SU-DHL-6 (cell line): Measurements from ENCODE around the gene FADS3.

Experiments
- H2AFZ ChIP-seq: fragments of 200-600 bp; sonication (generic); 2 replicates; pipeline ENCODE4 v1.6.1; 2014; ENCODE audit warnings: low read depth, mild to moderate bottlenecking, moderate library complexity, mixed read lengths, antibody characterized with exemption, low read length; ENCODE audit not compliant: severe bottlenecking
- H3F3A ChIP-seq: fragments of 200-600 bp; shearing (Covaris generic); 2 replicates; pipeline ENCODE4 v1.6.0; 2016; ENCODE audit warnings: antibody characterized with exemption, mild to moderate bottlenecking; ENCODE audit not compliant: insufficient read depth
- H3K27ac ChIP-seq: fragments of 200-600 bp; sonication (generic); 2 replicates; pipeline ENCODE4 v1.5.1; 2016; ENCODE audit warnings: low read depth, mild to moderate bottlenecking, low read length, moderate library complexity, mixed read lengths
- H3K27me3 ChIP-seq: fragments of 200-600 bp; sonication (generic), shearing (Covaris generic); 2 replicates; pipeline ENCODE4 v1.6.0; 2014; ENCODE audit warnings: mild to moderate bottlenecking, low read length
- H3K36me3 ChIP-seq: fragments of 200-600 bp; sonication (generic); 2 replicates; pipeline ENCODE4 v1.6.1; 2014; ENCODE audit warnings: mild to moderate bottlenecking, low read length, mixed read lengths
- H3K4me2 ChIP-seq: fragments of 300-600, 200-600 bp; shearing (Covaris generic), sonication (generic); 2 replicates; pipeline ENCODE4 v1.6.0; 2014; ENCODE audit warnings: low read length, low read depth, mild to moderate bottlenecking; ENCODE audit not compliant: poor library complexity, severe bottlenecking
- H3K4me3 ChIP-seq: fragments of 200-600 bp; sonication (generic); 2 replicates; pipeline ENCODE4 v1.5.1; 2014; ENCODE audit warnings: antibody characterized with exemption, low read length, mild to moderate bottlenecking, mixed read lengths; ENCODE audit not compliant: insufficient read depth, poor library complexity, severe bottlenecking
- H3K79me2 ChIP-seq: fragments of 200-600 bp; sonication (generic); 2 replicates; pipeline ENCODE4 v1.6.1; 2014; ENCODE audit warnings: mild to moderate bottlenecking, low read length, moderate library complexity; ENCODE audit not compliant: insufficient read depth
- H3K9ac ChIP-seq: fragments of 200-600 bp; sonication (generic); 2 replicates; pipeline ENCODE4 v1.7.0; 2014; ENCODE audit warnings: mild to moderate bottlenecking, low read length
- H3K9me2 ChIP-seq: fragments of 200-600 bp; sonication (generic); replicated peaks from 2 replicates; pipeline ENCODE4 v1.6.1; 2014; ENCODE audit warnings: low read length; ENCODE audit not compliant: insufficient read depth
- H3K9me3 ChIP-seq: fragments of 200-600 bp; sonication (generic); 2 replicates; pipeline ENCODE4 v1.6.1; 2014; ENCODE audit warnings: low read length, mixed read lengths; ENCODE audit not compliant: insufficient read depth
- H4K20me1 ChIP-seq: fragments of 200-600 bp; sonication (generic); 2 replicates; pipeline ENCODE4 v1.6.1; 2014; ENCODE audit warnings: low read depth, mild to moderate bottlenecking, antibody characterized with exemption, low read length, moderate library complexity, mixed read lengths
- EZH2phosphoT487 ChIP-seq: fragments of 200-600 bp; sonication (generic), shearing (Covaris generic); conservative IDR thresholded peaks from 2 replicates; pipeline ENCODE4 v1.6.1; 2018; ENCODE audit warnings: mild to moderate bottlenecking, antibody characterized with exemption, low read length, moderate library complexity, mixed read lengths
- TF ChIP-seq, protein P1 (sequence below): fragments of 200-600 bp; sonication (generic); IDR thresholded peaks from one replicate; pipeline ENCODE4 v1.5.1; 2017; ENCODE audit warnings: antibody characterized with exemption, mild to moderate bottlenecking, low read length, moderate library complexity; ENCODE audit not compliant: insufficient read depth, poor library complexity, severe bottlenecking

Gene FADS3

DNA sequence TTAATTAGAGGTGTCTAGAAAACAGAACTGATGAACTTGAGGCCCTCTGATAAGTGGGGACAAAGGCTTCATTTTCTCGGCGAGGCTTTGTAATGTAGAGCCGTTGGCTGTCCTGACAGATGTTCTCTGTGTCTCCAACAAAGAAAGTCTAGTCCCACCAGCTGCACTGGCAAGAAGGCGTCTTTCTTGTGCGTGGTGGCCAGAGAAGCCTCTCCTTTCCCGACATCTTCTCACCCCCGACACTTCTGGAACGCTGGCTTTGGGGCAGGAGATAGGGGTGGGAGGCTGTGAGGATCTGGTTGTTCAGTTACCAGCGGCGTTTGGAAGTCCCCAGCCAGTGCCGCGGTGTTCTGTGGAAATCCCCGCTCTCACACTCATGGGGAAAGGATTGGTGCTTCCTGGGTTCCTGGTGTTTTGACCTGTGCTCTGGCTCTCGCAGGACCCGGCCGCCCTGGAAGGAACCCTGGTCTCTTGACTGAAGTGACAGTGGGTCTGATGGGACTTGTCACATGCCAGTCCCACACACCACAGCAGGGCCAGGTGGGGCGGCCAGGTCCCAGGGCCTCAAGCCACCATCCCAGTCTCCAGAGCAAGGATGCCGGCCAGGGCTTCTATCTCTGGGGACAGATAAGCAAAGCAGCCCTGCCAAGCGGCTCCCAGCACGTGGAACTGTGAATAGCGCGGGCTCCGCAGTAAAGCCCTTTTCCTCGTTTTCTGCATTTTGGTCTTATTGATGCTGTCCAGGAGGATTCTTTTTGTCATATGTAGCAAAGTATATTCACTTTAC, 40.0 kb downstream of the FADS3 start:
- no peaks in the 10 kb centered on the region for H3K36me3 ChIP-seq
- H4K20me1 ChIP-seq: no peaks in the 10 kb centered on the region
- no peak overlapping the region for H3K9ac ChIP-seq
- H3K4me3 ChIP-seq: no peak overlapping the region
- no peaks in the 10 kb centered on the region for H3F3A ChIP-seq
- no peaks in the 10 kb centered on the region for H3K27me3 ChIP-seq
- H3K9me2 ChIP-seq: no peaks in the 10 kb centered on the region
- TF ChIP-seq, protein P1, sequence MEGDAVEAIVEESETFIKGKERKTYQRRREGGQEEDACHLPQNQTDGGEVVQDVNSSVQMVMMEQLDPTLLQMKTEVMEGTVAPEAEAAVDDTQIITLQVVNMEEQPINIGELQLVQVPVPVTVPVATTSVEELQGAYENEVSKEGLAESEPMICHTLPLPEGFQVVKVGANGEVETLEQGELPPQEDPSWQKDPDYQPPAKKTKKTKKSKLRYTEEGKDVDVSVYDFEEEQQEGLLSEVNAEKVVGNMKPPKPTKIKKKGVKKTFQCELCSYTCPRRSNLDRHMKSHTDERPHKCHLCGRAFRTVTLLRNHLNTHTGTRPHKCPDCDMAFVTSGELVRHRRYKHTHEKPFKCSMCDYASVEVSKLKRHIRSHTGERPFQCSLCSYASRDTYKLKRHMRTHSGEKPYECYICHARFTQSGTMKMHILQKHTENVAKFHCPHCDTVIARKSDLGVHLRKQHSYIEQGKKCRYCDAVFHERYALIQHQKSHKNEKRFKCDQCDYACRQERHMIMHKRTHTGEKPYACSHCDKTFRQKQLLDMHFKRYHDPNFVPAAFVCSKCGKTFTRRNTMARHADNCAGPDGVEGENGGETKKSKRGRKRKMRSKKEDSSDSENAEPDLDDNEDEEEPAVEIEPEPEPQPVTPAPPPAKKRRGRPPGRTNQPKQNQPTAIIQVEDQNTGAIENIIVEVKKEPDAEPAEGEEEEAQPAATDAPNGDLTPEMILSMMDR: no peak
- no peak for TF ChIP-seq EZH2phosphoT487
- H2AFZ ChIP-seq: no peak overlapping the region
- no peaks in the 10 kb centered on the region for H3K9me3 ChIP-seq
- no peak overlapping the region for H3K27ac ChIP-seq
- H3K79me2 ChIP-seq: no peaks in the 10 kb centered on the region
- H3K4me2 ChIP-seq: no peak overlapping the region

- TF ChIP-seq EZH2phosphoT487: no peak
- TF ChIP-seq, protein P1: no peak
- Histone ChIP-seq H3K4me3 (no peak overlapping the region), H3K36me3 (no peaks in the 10 kb centered on the region)
Observed at GRCh38 chr11:61850687-61851086, 40.7 kb downstream of the FADS3 start.

GRCh38 chr11:61848631-61849030, 42.7 kb downstream of the FADS3 start:
- Histone ChIP-seq H3K9me3 (no peaks in the 10 kb centered on the region), H3K4me2 (no peak overlapping the region), H3K27me3 (no peaks in the 10 kb centered on the region), H3K27ac (no peak overlapping the region), H2AFZ (no peak overlapping the region), H3K9me2 (no peaks in the 10 kb centered on the region), H3K4me3 (no peak overlapping the region), H3F3A (no peaks in the 10 kb centered on the region), H3K79me2 (no peaks in the 10 kb centered on the region), H3K36me3 (no peaks in the 10 kb centered on the region), H4K20me1 (no peaks in the 10 kb centered on the region), H3K9ac (no peak overlapping the region)
- no peak for TF ChIP-seq EZH2phosphoT487
- TF ChIP-seq, protein P1: no peak

More at GRCh38 chr11:61850687-61851086, 40.7 kb downstream of the FADS3 start:
- H3F3A ChIP-seq: no peaks in the 10 kb centered on the region
- no peak overlapping the region for H3K9ac ChIP-seq
- no peak overlapping the region for H2AFZ ChIP-seq
- no peaks in the 10 kb centered on the region for H3K79me2 ChIP-seq
- no peaks in the 10 kb centered on the region for H3K9me3 ChIP-seq
- H3K27me3 ChIP-seq: no peaks in the 10 kb centered on the region
- no peaks in the 10 kb centered on the region for H4K20me1 ChIP-seq
- no peak overlapping the region for H3K27ac ChIP-seq
- no peak overlapping the region for H3K4me2 ChIP-seq
- H3K9me2 ChIP-seq: no peaks in the 10 kb centered on the region
